Left colon (tissue), 2 donors: ENCODE measurements around the gene LRRTM4. TPM values are rescaled to one million over a fixed set of nuclear protein-coding genes. Genes with fewer than 3 reads are reported as not detected.

Experiments used
- ATAC-seq: fragments of 200-7000 bp; cut with Tn5 transposase; one replicate; pipeline ENCODE4 v1.9.1; 2020; ENCODE audit warnings: mild to moderate bottlenecking, moderate library complexity
- DNase-seq, 2 donors: peaks; one replicate each; pipeline ENCODE4 v3.0.0-alpha.2; 2020
- intact Hi-C, 2 donors: fragments of 100-400 bp; cut with DNase I in 1 of 2; cut with micrococcal nuclease in 1 of 2; formaldehyde crosslinking; loops; one replicate each; pipeline versions ENCODE4 v1.11.2 to v1.14.0; 2022; cut with DNase I, micrococcal nuclease
- total RNA-seq, 2 donors: library from RNA; stranded (reverse); fragmentation: NEBNext Ultra II Directional; extraction: Animal tissue kit (Norgen Biotek cat#: 25700); gene quantifications; one replicate each; pipeline ENCODE4 v1.2.1, GENCODE V29; 2021
- donor health status: DM: no; HTN: no; CAD: no.
- donor health status: DM: yes; HTN: yes; CAD: no.

LRRTM4 gene
- total RNA-seq, 2 donors from 2014 or later, result 0.64 TPM; not detected in 1

GRCh38 chr2:77348821-77349220 lies 173.4 kb downstream of the LRRTM4 start:
- intact Hi-C loops, result no loop called here
- ATAC-seq (no peak), DNase-seq (no peak)

DNA sequence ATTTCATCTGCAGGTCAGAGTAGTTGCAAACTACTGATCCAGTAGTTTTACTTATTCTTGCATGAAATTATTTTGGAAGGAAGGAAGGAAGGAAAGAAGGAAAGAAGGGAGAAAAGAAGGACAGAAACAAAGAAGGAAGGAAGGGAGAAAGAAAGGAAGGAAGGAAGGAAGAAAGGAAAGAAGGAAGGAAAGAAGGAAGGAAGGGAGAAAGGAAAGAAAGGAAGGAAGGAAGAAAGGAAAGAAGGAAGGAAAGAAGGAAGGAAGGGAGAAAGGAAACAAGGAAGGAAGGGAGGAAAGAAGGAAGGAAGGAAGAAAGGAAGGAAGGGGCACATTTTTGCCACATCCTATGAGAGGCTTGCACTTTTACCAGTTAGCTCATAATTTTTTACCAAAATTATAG lies 186.2 kb downstream of the LRRTM4 start:
- ATAC-seq (no peak), DNase-seq (no peak)
- intact Hi-C loops, result no loop called here

GRCh38 chr2:77328134-77328931 lies 193.8 kb downstream of the LRRTM4 start:
- ATAC-seq (no peak), DNase-seq (no peak)
- intact Hi-C loops, result no loop called here

GRCh38 chr2:77325395-77325794 lies 196.8 kb downstream of the LRRTM4 start:
- no peak for ATAC-seq
- DNase-seq, result no peak
- intact Hi-C loops, result no loop called here

GRCh38 chr2:77322431-77322830 lies 199.7 kb downstream of the LRRTM4 start:
- DNase-seq (no peak), ATAC-seq (no peak)
- intact Hi-C loops, result no loop called here

GRCh38 chr2:77314721-77315120 lies 207.5 kb downstream of the LRRTM4 start:
- ATAC-seq, result no peak
- DNase-seq, result no peak
- intact Hi-C loops, result no loop called here

- DNase-seq, result no peak
Observed at GRCh38 chr2:77310416-77310815, 211.8 kb downstream of the LRRTM4 start.

GRCh38 chr2:77309725-77310124 lies 212.5 kb downstream of the LRRTM4 start:
- ATAC-seq (no peak), DNase-seq (no peak)
- intact Hi-C loops, result no loop called here

More at GRCh38 chr2:77310416-77310815, 211.8 kb downstream of the LRRTM4 start:
- no peak for ATAC-seq
- intact Hi-C loops, result no loop called here

DNA sequence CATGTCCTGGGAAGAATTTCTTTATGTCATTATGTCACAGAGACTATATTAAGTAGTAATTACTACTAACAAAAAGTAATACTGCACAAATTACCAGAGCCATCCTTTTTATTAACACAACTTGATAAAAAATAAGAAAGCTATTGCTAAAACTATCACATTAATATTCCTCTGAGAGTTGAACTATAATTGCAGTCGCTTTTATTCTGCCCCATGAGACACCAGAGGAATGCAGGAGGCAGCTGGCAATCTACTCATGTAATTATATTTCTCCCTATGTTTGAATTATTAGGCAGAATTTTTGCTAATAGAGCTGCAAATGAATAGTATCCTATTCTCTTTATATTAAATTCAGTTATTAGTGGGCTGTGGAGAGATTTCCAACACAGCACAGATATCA lies 220.7 kb downstream of the LRRTM4 start:
- intact Hi-C loops, result no loop called here
- ATAC-seq, result no peak
- no peak for DNase-seq

DNA sequence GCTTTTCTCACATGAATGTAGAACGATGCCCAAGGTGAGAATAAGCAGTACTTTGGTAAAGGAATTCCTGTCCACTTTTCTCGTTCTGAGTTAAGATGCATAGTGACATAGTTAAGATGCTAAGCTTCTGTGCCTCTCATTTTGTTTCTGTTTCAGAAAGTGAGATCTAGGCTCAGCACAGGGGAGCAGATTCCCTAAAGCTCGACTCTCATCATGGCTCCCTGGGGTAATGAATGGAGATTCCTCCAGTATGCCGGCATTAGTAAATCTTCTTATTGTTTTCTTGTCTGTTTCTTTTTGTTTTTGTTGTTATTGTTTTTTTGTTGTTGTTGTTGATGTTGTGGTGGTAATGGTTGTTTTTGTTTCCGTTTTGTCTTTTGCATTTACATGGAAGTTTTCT lies 225.4 kb downstream of the LRRTM4 start:
- DNase-seq (no peak), ATAC-seq (no peak)

DNA sequence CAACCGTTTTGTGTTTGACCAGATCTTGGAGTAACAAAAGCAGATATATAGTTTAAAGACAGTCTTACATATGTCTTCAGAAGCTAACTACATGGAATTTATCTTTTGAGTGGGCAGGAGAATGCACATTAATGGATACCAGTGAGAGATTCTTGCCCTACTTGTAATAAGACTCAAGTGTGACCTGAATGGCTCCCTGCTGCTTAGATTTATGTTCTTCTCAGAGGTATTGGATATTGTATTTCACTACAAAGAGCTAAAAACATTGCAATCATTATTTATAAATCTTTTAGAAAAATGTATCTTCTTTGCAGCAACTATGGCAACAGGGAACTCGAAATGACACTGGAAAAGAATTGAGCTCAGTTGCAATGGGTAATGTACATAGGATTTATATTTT lies 227.7 kb downstream of the LRRTM4 start:
- DNase-seq (no peak), ATAC-seq (no peak)
- intact Hi-C loops, result no loop called here

More for the DNA sequence above, 225.4 kb downstream of the LRRTM4 start:
- intact Hi-C loops, result no loop called here

GRCh38 chr2:77284353-77284752 lies 237.8 kb downstream of the LRRTM4 start:
- DNase-seq (no peak), ATAC-seq (no peak)
- intact Hi-C loops, result no loop called here

- DNase-seq, result no peak
- intact Hi-C loops, result no loop called here
- no peak for ATAC-seq
Observed at GRCh38 chr2:77271262-77271661, 250.9 kb downstream of the LRRTM4 start.

DNA sequence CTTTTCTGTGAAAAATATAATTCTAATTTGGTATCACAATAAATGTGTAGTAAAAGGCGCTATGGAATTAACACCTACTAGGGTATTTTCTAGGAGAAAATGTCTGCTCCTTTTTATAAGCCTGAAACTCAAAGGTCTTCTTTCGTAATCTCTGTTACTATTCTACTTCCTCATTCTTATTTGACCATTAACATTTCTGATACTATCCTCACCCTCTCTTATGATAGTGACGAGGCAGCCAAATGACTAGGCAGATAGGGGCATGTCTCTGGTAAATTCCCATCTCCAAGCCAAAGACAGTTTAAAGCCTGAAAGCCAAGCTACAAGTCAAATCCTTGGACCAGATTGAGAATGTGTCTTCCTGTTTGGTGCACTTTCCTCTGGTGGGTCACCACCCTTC lies 251.7 kb downstream of the LRRTM4 start:
- intact Hi-C loops, result no loop called here
- ATAC-seq (no peak), DNase-seq (no peak)

GRCh38 chr2:77268626-77269025 lies 253.6 kb downstream of the LRRTM4 start:
- intact Hi-C loops, result no loop called here
- DNase-seq (no peak), ATAC-seq (no peak)

DNA sequence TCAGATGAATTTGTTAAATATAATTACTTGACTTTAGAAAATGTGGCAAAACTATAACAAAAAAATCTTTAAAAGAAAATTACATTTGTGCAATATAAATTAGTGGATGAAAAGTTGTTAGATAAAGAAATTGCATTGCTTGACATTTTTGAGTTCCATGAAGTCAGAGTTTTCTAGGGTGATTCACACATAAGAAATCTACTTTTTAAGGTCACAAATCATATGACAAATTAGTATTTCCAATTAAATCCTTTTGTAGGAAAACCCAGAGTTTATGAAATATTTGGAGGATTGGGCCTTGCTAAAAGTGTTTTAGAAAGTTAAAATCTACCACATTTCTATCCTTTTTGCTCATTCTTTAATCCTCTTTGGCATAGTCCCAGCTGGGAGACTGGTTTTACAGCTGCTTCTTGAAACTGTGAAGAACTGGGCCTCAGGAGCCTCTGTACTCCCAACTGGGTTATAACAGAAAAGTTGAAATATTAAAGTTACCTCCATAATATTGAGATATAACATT lies 289.2 kb downstream of the LRRTM4 start:
- no peak for DNase-seq
- intact Hi-C loops, result no loop called here
- no peak for ATAC-seq

GRCh38 chr2:77228391-77228790 lies 293.8 kb downstream of the LRRTM4 start:
- intact Hi-C loops, result no loop called here
- ATAC-seq, result no peak
- DNase-seq, result no peak

DNA sequence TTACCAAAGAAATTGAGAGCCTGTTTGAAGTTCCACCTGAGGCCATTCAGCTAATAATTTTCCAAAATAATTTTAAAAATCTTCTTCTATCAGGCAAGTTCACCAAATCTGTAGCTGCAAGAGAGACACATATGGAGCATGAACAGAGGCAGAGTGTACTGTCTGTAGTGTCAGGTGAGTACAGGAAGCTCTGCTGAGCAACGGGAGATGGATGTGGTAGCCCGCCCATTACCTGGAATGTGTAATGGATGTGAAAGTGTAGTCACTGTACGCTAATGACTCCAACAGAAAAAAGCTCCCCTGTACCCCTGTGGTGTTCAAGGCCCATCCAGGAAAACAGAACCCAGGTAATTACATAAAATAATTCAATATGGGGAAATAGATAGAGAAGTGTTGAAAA lies 311.5 kb downstream of the LRRTM4 start:
- ATAC-seq (no peak), DNase-seq (no peak)
- intact Hi-C loops, result no loop called here

DNA sequence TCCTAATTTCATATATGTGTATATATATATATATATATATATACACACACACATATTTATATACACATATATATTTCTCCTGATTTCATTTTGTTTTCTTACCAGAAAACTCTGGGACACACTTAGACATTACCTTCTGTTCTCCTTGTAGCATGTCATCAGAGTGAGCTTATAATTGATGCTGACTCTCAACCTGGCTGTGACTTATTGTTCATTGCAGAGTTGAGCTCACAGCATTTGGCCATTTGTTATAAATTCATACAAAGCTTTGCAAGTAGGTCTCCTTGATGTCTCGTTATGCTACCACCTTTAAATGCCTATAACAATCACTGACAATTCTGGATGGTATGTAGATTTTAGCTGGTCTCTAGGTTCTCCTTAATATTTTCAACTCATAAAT lies 314.8 kb downstream of the LRRTM4 start:
- DNase-seq, result no peak
- ATAC-seq, result no peak
- intact Hi-C loops, result no loop called here

- DNase-seq, result no peak
- intact Hi-C loops, result no loop called here
- no peak for ATAC-seq
Observed at GRCh38 chr2:77201755-77202154, 320.4 kb downstream of the LRRTM4 start.

- ATAC-seq (no peak), DNase-seq (no peak)
- intact Hi-C loops, result no loop called here
Observed at GRCh38 chr2:77199411-77199810, 322.8 kb downstream of the LRRTM4 start.
